ENCODE results near the gene SLC2A5.

SLC2A5 gene

DNA sequence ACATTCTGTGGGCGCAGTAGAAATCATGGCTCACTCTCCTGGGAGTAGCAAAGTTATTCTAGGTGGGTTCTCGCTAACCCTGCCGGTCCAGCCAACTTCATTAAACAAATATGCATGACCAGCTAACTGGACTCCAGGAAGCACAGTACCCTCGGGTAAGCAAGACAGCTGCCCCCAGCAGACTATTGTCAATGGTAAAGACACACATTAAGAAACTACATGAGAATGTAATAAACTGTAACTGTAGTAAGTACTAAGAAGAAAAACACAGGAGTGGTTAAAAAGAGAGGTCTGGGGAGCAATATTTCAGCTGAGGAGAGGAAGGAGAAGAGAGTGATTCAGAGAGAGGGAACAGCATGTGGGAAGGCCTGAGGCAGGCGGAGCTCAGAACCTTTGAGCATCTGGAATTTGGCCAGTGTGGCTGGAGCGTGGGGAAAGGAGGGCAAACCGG is 7.4 kb downstream of the SLC2A5 start:
- DNase-seq (ENCODE audit: low read depth) = no peak

- DNase-seq (ENCODE audit: low read depth) = no peak
Measured at GRCh38 chr1:9061252-9061960, 8.0 kb downstream of the SLC2A5 start.

- no peak for DNase-seq (ENCODE audit: low read depth)
Measured at GRCh38 chr1:9059891-9060744, 9.3 kb downstream of the SLC2A5 start.

DNA sequence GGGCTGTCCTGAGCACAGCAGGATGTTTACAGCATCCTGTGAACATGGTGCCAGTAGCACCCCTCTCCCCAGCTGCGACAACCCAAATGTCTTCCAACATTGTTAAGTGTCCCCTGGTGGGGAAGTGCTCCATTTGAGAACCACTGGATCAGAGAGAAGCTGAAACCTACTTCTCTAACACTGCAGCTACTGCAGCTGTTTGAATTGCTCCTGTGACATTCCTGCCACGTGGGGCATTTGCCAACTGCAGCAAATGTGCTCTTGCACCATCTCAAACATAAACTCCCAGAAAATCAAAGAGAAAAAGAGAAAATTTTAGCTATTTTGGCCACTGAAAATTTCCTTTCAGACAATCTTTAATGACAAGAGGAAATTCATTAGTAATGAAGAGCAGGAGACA is 11.0 kb downstream of the SLC2A5 start:
- no peak for DNase-seq (ENCODE audit: low read depth)

DNA sequence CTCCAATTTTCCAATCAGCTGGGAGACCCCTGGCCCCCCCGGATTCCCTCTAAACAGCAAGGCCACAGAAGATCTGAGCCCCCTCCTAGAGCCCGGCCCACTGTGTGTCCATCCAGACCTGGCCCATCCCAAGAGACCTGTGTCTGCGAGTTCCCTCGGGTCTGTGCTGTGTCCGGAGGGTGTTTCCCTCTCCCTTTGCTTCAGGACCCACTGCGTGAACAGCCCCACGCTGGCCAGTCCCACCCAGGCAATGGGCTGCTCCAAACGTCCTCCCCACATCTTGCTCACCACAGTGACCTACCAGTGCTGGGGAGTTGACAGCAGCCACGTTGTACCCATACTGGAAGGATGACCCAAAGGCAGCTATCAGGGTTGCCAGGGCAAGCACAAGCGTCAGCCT is 11.6 kb downstream of the SLC2A5 start:
- no peak for DNase-seq (ENCODE audit: low read depth)

DNA sequence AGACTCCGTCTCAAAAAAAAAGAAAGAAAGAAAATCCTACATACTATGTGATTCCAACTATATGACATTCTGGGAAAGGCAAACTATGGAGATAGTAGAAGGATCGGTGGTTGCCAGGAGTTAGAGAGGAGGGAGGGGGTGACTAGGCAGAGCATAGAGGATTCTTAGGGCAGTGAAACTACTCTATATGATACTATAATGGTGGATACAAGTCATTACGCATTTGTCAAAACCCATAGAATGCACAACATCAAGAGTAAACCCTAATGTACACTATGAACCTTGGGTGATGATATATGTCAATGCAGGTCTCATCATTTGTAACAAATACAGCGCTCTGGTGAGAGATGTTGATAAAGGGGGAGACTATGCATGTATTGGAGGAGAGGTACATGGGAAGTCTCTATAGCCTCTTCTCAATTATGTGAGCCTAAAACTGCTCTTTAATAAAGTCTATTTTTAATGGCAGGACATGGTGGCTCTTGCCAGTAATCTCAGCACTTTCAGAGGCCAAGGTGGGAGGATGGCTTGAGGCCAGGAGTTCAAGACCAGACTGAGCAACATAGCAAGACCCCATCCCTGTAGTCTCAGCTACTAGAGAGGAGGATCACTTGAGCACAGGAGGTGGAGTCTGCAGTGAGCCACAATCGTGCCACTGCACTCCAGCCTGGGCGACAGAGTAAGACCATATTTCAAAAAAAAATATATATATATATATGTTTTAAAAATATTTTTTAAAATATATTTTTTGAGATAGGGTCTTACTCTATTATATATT is 17.0 kb downstream of the SLC2A5 start:
- DNase-seq (ENCODE audit: low read depth) = no peak

DNA sequence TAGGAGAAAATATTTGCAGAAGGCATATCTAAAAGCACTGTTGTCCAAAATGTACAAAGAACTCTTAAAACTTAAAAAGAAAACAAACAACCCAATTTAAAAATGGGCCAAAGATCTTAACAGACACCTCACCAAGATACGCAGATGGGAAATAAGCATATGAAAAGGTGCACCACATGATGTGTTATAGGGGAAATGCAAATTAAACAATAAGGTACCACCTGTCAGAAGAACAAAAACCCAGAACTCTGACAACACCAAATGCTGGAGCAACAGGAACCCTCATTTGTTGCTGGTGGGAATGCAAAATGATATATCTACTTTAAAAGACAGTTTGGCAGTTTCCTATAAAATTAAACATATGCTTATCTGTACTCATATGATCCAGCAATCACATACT is 18.1 kb downstream of the SLC2A5 start:
- DNase-seq (ENCODE audit: low read depth) = no peak

- DNase-seq (ENCODE audit: low read depth) = no peak
Measured at GRCh38 chr1:9050803-9051202, 18.6 kb downstream of the SLC2A5 start.

- no peak for DNase-seq (ENCODE audit: low read depth)
Measured at GRCh38 chr1:9048551-9048950, 20.9 kb downstream of the SLC2A5 start.

DNA sequence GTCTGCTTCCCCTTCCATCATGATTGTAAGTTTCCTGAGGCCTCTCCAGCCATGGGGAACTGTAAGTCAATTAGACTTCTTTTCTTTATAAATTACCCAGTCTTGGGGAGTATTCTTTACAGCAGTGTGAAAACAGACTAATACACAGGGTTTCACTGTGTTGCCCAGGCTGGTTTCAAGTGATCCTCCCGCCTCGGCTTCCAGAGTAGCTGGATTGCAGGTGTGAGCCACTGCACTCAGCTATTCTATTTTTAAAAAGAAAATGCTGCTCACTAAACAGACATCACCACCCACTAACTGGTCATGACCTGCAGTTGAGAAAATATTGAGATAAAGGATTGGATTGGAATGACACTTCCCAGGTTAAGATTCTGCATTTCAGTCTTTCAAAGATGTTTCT is 22.4 kb downstream of the SLC2A5 start:
- no peak for DNase-seq (ENCODE audit: low read depth)

GRCh38 chr1:9045861-9046510 is 23.4 kb downstream of the SLC2A5 start:
- DNase-seq (ENCODE audit: low read depth) = no peak

- no peak for DNase-seq (ENCODE audit: low read depth)
Measured at GRCh38 chr1:9044236-9044635, 25.2 kb downstream of the SLC2A5 start.

GRCh38 chr1:9042272-9042671 is 27.2 kb downstream of the SLC2A5 start:
- no peak for DNase-seq (ENCODE audit: low read depth)

- no peak for DNase-seq (ENCODE audit: low read depth)
Measured at GRCh38 chr1:9041116-9041779, 28.2 kb downstream of the SLC2A5 start.

DNA sequence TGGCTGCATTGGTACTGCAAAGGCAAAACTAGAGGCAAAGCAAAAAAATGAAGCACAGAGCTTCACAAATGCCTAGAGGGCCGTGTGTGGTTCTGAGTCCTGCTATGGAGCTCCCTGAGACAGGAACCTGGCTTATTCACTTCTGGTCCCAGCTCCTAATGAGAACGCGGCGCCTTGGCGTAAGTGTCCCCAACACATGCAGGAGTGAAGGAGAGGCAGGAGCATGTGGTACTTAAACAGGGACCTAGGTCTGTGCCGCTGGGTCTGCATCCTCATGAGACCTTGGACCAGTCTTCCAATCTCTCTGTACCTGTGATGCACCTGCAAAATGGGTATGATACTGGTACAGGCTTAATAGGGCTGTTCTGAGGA is 28.8 kb downstream of the SLC2A5 start:
- no peak for DNase-seq (ENCODE audit: low read depth)

DNA sequence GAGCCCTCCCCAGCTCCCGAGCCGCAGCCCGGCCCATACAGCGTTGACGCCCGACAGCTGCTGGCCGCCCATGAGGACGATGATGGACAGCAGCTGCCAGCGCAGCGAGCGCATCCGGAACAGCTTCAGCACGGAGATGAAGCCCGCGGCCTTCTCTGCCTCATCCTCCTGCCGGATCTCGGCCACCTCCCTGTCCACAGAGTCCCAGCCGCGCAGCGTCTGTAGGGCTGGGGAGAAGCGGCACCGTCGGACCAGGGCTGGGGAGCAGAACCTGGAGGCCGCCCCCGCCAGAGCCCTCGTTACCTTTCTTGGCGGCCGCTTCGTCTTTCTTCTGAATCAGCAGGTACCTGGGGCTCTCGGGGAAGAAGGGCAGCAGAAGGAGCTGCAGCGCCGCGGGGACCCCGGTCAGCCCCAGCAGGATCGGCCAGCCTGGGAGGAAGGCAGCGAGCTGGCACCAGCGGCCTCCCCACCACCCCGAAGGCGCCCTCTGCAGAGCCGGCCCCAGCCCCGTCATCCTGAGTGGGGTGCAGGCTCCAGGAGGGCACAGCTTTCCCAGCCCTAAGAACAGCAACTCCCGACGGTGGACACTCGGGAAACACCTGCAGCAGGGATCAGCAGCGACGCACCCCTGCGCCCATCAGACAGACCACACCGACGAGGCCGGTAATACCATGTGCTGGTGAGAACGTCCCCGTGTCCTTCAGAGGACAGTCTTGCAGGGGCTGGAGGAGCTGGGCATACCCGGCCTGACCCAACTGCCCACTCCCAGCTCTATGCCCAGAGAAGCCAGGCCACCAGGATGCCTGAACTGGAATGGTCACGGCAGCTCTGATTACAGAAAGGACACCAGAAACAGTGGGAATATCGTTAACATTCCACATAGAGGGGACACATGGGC is 29.4 kb downstream of the SLC2A5 start:
- DNase-seq (ENCODE audit: low read depth) = no peak

GRCh38 chr1:9038881-9039760 is 30.3 kb downstream of the SLC2A5 start:
- no peak for DNase-seq (ENCODE audit: low read depth)

DNA sequence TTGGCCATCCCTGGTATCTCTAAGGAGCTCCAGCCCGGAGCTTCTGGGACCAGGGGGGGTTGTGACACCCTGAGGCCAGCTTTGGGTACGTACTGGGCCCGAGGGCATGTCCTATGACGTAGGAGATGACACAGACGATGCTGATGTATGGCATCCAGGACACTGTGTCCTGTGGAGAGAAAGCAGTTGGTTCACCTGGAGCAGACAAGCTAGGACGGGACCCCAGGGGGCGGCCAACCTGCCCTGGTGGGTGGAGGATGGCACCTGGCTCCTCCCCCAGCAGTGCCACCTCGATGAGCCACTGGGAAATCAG is 31.1 kb downstream of the SLC2A5 start:
- DNase-seq (ENCODE audit: low read depth) = no peak

GRCh38 chr1:9037476-9038337 is 31.7 kb downstream of the SLC2A5 start:
- DNase-seq (ENCODE audit: low read depth) = no peak

Measured in HS-5 (cell line).